NCI-H526 (cell line): Measurements from ENCODE around the gene CADM3.

ENCODE experiments used
- DNase-seq, 2 experiments: peaks; one replicate each; lab custom pipeline; 2025; lab: John Stamatoyannopoulos, UW

CADM3 gene

GRCh38 chr1:159205225-159205624 is 33.8 kb downstream of the CADM3 start:
- DNase-seq: peak in 1 of 2 experiments; percentile 68

- DNase-seq: no peak
These were observed 34.7 kb downstream of the CADM3 start for GRCh38 chr1:159206110-159206509.

- DNase-seq: no peak
These were observed 35.7 kb downstream of the CADM3 start for GRCh38 chr1:159207080-159207479.

- no peak for DNase-seq
These were observed 36.4 kb downstream of the CADM3 start for GRCh38 chr1:159207774-159208173.

GRCh38 chr1:159208175-159208825 is 36.9 kb downstream of the CADM3 start:
- no peak for DNase-seq

GRCh38 chr1:159209061-159209460 is 37.6 kb downstream of the CADM3 start:
- DNase-seq: peak in 1 of 2 experiments; percentile 57

- DNase-seq: peak; percentile 67 to 89
These were observed 40.1 kb downstream of the CADM3 start for GRCh38 chr1:159211331-159212136.

GRCh38 chr1:159212596-159212995 is 41.2 kb downstream of the CADM3 start:
- DNase-seq: no peak

- peak; percentile 64 to 92 for DNase-seq
These were observed 42.8 kb downstream of the CADM3 start for GRCh38 chr1:159214149-159214760.

- peak; percentile 64 to 65 for DNase-seq
These were observed 47.5 kb downstream of the CADM3 start for GRCh38 chr1:159218649-159219636.

- DNase-seq: no peak
These were observed 50.9 kb downstream of the CADM3 start for GRCh38 chr1:159222075-159222865.

- DNase-seq: peak in 1 of 2 experiments; percentile 41
These were observed 51.6 kb downstream of the CADM3 start for GRCh38 chr1:159223004-159223403.

GRCh38 chr1:159228554-159228953 is 57.1 kb downstream of the CADM3 start:
- DNase-seq: peak; percentile 44 to 89

- peak in 1 of 2 experiments; percentile 100 for DNase-seq
These were observed 58.0 kb downstream of the CADM3 start for GRCh38 chr1:159229260-159229885.

GRCh38 chr1:159229896-159230295 is 58.5 kb downstream of the CADM3 start:
- peak in 1 of 2 experiments; percentile 100 for DNase-seq

GRCh38 chr1:159239551-159240220 is 68.3 kb downstream of the CADM3 start:
- no peak for DNase-seq

GRCh38 chr1:159247266-159247665 is 75.9 kb downstream of the CADM3 start:
- no peak for DNase-seq

- DNase-seq: no peak
These were observed 76.9 kb downstream of the CADM3 start for GRCh38 chr1:159248311-159248710.

- DNase-seq: peak; percentile 50 to 60
These were observed 79.3 kb downstream of the CADM3 start for GRCh38 chr1:159250638-159251216.
